Measurements from ENCODE around the gene PNPLA1. TPM values are rescaled to one million over a fixed set of nuclear protein-coding genes. Genes with fewer than 3 reads are reported as not detected.

Gene PNPLA1
- total and polyA plus RNA-seq, 10 of the 15 experiments (the other 5 are each of a cell fraction or from before 2014, with no cell fraction given): 0.04 TPM; not detected in 9

DNA sequence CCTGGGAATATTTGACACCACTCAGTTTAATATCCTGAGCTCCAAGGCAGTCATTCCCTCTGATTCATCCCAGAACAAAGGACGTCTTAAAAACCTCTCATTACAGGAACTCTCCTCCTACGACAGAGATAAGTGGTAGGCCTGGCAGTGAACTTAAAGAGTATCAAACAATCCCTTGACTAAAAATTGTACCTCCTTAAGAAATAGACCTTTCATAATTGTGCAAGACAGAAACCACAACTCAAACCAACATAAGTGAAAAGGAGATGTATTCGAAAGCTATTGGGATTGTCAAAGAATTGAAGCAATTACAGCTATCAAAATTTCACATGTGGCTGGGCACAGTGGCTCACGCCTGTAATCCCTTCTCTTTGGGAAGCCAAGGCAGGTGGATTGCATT, 86.0 kb downstream of the PNPLA1 start (continued):
- no peak for TF ChIP-seq POLR2AphosphoS2 (IDR thresholded peaks at IDR 0.05; ENCODE audit: low read depth, low read length)
- TF ChIP-seq, protein P1, sequence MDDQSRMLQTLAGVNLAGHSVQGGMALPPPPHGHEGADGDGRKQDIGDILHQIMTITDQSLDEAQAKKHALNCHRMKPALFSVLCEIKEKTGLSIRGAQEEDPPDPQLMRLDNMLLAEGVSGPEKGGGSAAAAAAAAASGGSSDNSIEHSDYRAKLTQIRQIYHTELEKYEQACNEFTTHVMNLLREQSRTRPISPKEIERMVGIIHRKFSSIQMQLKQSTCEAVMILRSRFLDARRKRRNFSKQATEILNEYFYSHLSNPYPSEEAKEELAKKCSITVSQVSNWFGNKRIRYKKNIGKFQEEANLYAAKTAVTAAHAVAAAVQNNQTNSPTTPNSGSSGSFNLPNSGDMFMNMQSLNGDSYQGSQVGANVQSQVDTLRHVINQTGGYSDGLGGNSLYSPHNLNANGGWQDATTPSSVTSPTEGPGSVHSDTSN (IDR thresholded peaks at IDR 0.05; ENCODE audit: insufficient replicate concordance, low read depth, low read length): no peak
- TF ChIP-seq, protein P2, sequence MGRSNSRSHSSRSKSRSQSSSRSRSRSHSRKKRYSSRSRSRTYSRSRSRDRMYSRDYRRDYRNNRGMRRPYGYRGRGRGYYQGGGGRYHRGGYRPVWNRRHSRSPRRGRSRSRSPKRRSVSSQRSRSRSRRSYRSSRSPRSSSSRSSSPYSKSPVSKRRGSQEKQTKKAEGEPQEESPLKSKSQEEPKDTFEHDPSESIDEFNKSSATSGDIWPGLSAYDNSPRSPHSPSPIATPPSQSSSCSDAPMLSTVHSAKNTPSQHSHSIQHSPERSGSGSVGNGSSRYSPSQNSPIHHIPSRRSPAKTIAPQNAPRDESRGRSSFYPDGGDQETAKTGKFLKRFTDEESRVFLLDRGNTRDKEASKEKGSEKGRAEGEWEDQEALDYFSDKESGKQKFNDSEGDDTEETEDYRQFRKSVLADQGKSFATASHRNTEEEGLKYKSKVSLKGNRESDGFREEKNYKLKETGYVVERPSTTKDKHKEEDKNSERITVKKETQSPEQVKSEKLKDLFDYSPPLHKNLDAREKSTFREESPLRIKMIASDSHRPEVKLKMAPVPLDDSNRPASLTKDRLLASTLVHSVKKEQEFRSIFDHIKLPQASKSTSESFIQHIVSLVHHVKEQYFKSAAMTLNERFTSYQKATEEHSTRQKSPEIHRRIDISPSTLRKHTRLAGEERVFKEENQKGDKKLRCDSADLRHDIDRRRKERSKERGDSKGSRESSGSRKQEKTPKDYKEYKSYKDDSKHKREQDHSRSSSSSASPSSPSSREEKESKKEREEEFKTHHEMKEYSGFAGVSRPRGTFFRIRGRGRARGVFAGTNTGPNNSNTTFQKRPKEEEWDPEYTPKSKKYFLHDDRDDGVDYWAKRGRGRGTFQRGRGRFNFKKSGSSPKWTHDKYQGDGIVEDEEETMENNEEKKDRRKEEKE (IDR thresholded peaks at IDR 0.05): no peak
- TF ChIP-seq HDGF (IDR thresholded peaks at IDR 0.05): no peak
- no peak for TF ChIP-seq WRNIP1 (IDR thresholded peaks at IDR 0.05; ENCODE audit: borderline replicate concordance, low read depth, low read length)
- TF ChIP-seq GATAD2B (conservative IDR thresholded peaks at IDR 0.05; ENCODE audit: low read depth): peak; percentile 52; the same call in 1 of the 2 replicates
- no peak for TF ChIP-seq ZNF24 (IDR thresholded peaks at IDR 0.05)
- no peak for TF ChIP-seq MXI1 (IDR thresholded peaks at IDR 0.05; ENCODE audit: low read depth, low read length)
- TF ChIP-seq, protein P3, sequence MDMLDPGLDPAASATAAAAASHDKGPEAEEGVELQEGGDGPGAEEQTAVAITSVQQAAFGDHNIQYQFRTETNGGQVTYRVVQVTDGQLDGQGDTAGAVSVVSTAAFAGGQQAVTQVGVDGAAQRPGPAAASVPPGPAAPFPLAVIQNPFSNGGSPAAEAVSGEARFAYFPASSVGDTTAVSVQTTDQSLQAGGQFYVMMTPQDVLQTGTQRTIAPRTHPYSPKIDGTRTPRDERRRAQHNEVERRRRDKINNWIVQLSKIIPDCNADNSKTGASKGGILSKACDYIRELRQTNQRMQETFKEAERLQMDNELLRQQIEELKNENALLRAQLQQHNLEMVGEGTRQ (IDR thresholded peaks at IDR 0.05; ENCODE audit: borderline replicate concordance, low read depth, low read length): no peak
- TF ChIP-seq BMI1 (IDR thresholded peaks at IDR 0.05; ENCODE audit: borderline replicate concordance): peak; percentile 55; the same call in 1 of the 2 replicates
- peak; percentile 86; the same call in 1 of the 2 replicates for TF ChIP-seq NFIC (IDR thresholded peaks at IDR 0.05; ENCODE audit: low read depth, low read length)
- TF ChIP-seq TCF3 (IDR thresholded peaks at IDR 0.05; ENCODE audit: borderline replicate concordance, insufficient read depth, low read depth, low read length): no peak
- TF ChIP-seq ATF7 (IDR thresholded peaks at IDR 0.05; ENCODE audit: low read depth): 0 out of 2 replicates have a peak, but pooled peaks have one; percentile 40
